ENCODE data around the gene VSIG1. TPM values are rescaled to one million over a fixed set of nuclear protein-coding genes. Genes with fewer than 3 reads are reported as not detected.

The VSIG1 gene
- total RNA-seq: not detected
- long read RNA-seq: 0 reads

GRCh38 chrX:108044554-108045256, at the start of gene VSIG1:
TSS of gene VSIG1 (plus strand) at chrX:108045065. CDS start at chrX:108045131, 66 bp downstream.
- DNase-seq (ENCODE audit: low spot score): no peak

- no peak for DNase-seq (ENCODE audit: low spot score)
These were observed 48.7 kb upstream of the VSIG1 start for GRCh38 chrX:107996124-107996523.

GRCh38 chrX:108000751-108001150, 44.1 kb upstream of the VSIG1 start:
- no peak for DNase-seq (ENCODE audit: low spot score)

- no peak for DNase-seq (ENCODE audit: low spot score)
These were observed 43.5 kb upstream of the VSIG1 start for GRCh38 chrX:108001218-108001814.

GRCh38 chrX:108018656-108019381, 26.0 kb upstream of the VSIG1 start:
- no peak for DNase-seq (ENCODE audit: low spot score)

GRCh38 chrX:108019382-108019875, 25.4 kb upstream of the VSIG1 start:
- no peak for DNase-seq (ENCODE audit: low spot score)

GRCh38 chrX:108020631-108021030, 24.2 kb upstream of the VSIG1 start:
- DNase-seq (ENCODE audit: low spot score): no peak

GRCh38 chrX:108022491-108023089, 22.3 kb upstream of the VSIG1 start:
- no peak for DNase-seq (ENCODE audit: low spot score)

- DNase-seq (ENCODE audit: low spot score): no peak
These were observed 19.5 kb upstream of the VSIG1 start for GRCh38 chrX:108025376-108025775.

- no peak for DNase-seq (ENCODE audit: low spot score)
These were observed 18.8 kb upstream of the VSIG1 start for GRCh38 chrX:108025954-108026600.

- no peak for DNase-seq (ENCODE audit: low spot score)
These were observed 16.0 kb upstream of the VSIG1 start for GRCh38 chrX:108028854-108029253.

GRCh38 chrX:108029928-108030711, 14.7 kb upstream of the VSIG1 start:
- DNase-seq (ENCODE audit: low spot score): no peak

- DNase-seq (ENCODE audit: low spot score): no peak
These were observed 11.9 kb upstream of the VSIG1 start for GRCh38 chrX:108032944-108033343.

- DNase-seq (ENCODE audit: low spot score): no peak
These were observed 11.0 kb upstream of the VSIG1 start for GRCh38 chrX:108033890-108034289.

GRCh38 chrX:108034725-108035124, 10.1 kb upstream of the VSIG1 start:
- DNase-seq (ENCODE audit: low spot score): no peak

- no peak for DNase-seq (ENCODE audit: low spot score)
These were observed 8.4 kb upstream of the VSIG1 start for GRCh38 chrX:108036298-108036973.

- DNase-seq (ENCODE audit: low spot score): no peak
These were observed 4.8 kb downstream of the VSIG1 start for GRCh38 chrX:108049649-108050048.

GRCh38 chrX:108053218-108053617, 8.4 kb downstream of the VSIG1 start:
- no peak for DNase-seq (ENCODE audit: low spot score)

- no peak for DNase-seq (ENCODE audit: low spot score)
These were observed 10.7 kb downstream of the VSIG1 start for GRCh38 chrX:108055546-108055945.

- no peak for DNase-seq (ENCODE audit: low spot score)
These were observed 14.9 kb downstream of the VSIG1 start for GRCh38 chrX:108059801-108060200.

Data from mesenteric fat pad (tissue), 1 donor.